Lower lobe of right lung (tissue), 2 donors: ENCODE results near the gene TNF. TPM values are rescaled to one million over a fixed set of nuclear protein-coding genes. Genes with fewer than 3 reads are reported as not detected.

ENCODE experiments used
- ATAC-seq, 2 donors: fragments of 200-7000 bp; cut with Tn5 transposase; one replicate each; pipeline ENCODE4 v1.9.1; 2020 to 2022; ENCODE audit warnings: mild to moderate bottlenecking in 2 of 2, moderate library complexity in 2 of 2
- DNase-seq: peaks from one replicate; pipeline ENCODE4 v3.0.0-alpha.2; 2020
- H3K27ac ChIP-seq: fragments of 200-600 bp; one replicate; pipeline ENCODE4 v1.8.0; 2022
- H3K27me3 ChIP-seq: fragments of 200-600 bp; one replicate; pipeline ENCODE4 v1.8.0; 2022; ENCODE audit warnings: low read depth
- H3K36me3 ChIP-seq: fragments of 200-600 bp; one replicate; pipeline ENCODE4 v1.8.0; 2022; ENCODE audit warnings: mild to moderate bottlenecking
- H3K4me1 ChIP-seq: fragments of 200-600 bp; one replicate; pipeline ENCODE4 v1.8.0; 2022
- H3K4me3 ChIP-seq: fragments of 200-600 bp; one replicate; pipeline ENCODE4 v1.8.0; 2022; ENCODE audit warnings: mild to moderate bottlenecking
- H3K9me3 ChIP-seq: fragments of 200-600 bp; one replicate; pipeline ENCODE4 v1.8.0; 2022
- CTCF ChIP-seq: fragments of 200-600 bp; IDR thresholded peaks from one replicate; pipeline ENCODE4 v1.8.0; 2022; ENCODE audit warnings: antibody characterized with exemption, mild to moderate bottlenecking
- intact Hi-C: fragments of 100-400 bp; cut with DNase I; formaldehyde crosslinking; loops from one replicate; pipeline ENCODE4 v1.11.0; 2022
- total RNA-seq: library from RNA; stranded (reverse); fragmentation: NEBNext Ultra II Directional; extraction: Animal tissue kit (Norgen Biotek cat#: 25700); gene quantifications from one replicate; pipeline ENCODE4 v1.2.1, GENCODE V29; 2021
- donor health status: DM: no; HTN: yes; CAD: no; lungs with severe emphysema.

TNF gene
- total RNA-seq, 1 donor from 2014 or later = 4.5 TPM

- no peaks in the 10 kb centered on the region for H3K36me3 ChIP-seq
- ATAC-seq (peak; percentile 66 to 79), DNase-seq (peak; percentile 68)
- no peaks in the 10 kb centered on the region for H3K27me3 ChIP-seq
- peaks cover 5% of the 10 kb centered on the region for H3K4me1 ChIP-seq
- H3K4me3 ChIP-seq = peak overlapping the region; percentile 42
- H3K27ac ChIP-seq = peak overlapping the region; percentile 56
- TF ChIP-seq CTCF = no peak
- intact Hi-C loops = no loop called here
- no peaks in the 10 kb centered on the region for H3K9me3 ChIP-seq
Observed at GRCh38 chr6:31614075-31614619, 38.8 kb downstream of the TNF start.

GRCh38 chr6:31614684-31615578 lies 39.6 kb downstream of the TNF start, which contains the start of gene AIF1:
Gene AIF1, plus strand, starts transcription at chr6:31615234. Its CDS starts 96 bp downstream, at chr6:31615330.
- ATAC-seq (peak; percentile 20 to 40), DNase-seq (no peak)
- TF ChIP-seq CTCF = no peak
- Histone ChIP-seq H3K4me1 (peaks cover 11% of the 10 kb centered on the region), H3K27me3 (no peaks in the 10 kb centered on the region), H3K36me3 (no peaks in the 10 kb centered on the region), H3K27ac (peak within 1 kb of the TSS; percentile 56), H3K9me3 (no peaks in the 10 kb centered on the region), H3K4me3 (peak within 1 kb of the TSS; percentile 42)
- intact Hi-C loops = no loop called here

DNA sequence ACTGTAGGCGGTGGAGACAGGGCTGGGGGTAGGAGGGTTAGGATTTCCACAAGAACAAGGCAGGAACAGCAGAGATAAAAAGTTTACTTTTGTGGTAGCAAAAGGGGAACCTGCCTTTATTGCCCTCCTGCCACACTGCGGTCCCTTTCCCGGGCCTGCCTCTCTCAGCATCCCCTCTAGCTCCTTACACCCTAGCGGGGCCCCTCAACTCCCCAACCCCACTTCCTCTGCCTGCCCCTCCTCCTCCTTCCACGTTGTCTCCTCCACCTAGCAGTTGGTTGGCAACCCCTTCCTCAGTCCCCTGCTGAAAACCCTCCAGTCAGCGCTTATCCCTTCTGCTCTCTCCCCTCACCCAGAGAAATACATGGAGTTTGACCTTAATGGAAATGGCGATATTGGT lies 40.4 kb downstream of the TNF start:
- Histone ChIP-seq H3K4me1 (peaks cover 11% of the 10 kb centered on the region), H3K27me3 (no peaks in the 10 kb centered on the region), H3K36me3 (no peaks in the 10 kb centered on the region), H3K4me3 (peak overlapping the region; percentile 42), H3K27ac (peak overlapping the region; percentile 56), H3K9me3 (no peaks in the 10 kb centered on the region)
- DNase-seq (no peak), ATAC-seq (no peak)
- intact Hi-C loops = no loop called here
- TF ChIP-seq CTCF = no peak

- Histone ChIP-seq H3K9me3 (no peaks in the 10 kb centered on the region), H3K4me1 (peaks cover 18% of the 10 kb centered on the region), H3K27ac (no peak overlapping the region), H3K4me3 (no peak overlapping the region), H3K27me3 (no peaks in the 10 kb centered on the region), H3K36me3 (no peaks in the 10 kb centered on the region)
- intact Hi-C loops = no loop called here
- ATAC-seq (no peak), DNase-seq (no peak)
- no peak for TF ChIP-seq CTCF
Observed at GRCh38 chr6:31617010-31617409, 41.6 kb downstream of the TNF start.

DNA sequence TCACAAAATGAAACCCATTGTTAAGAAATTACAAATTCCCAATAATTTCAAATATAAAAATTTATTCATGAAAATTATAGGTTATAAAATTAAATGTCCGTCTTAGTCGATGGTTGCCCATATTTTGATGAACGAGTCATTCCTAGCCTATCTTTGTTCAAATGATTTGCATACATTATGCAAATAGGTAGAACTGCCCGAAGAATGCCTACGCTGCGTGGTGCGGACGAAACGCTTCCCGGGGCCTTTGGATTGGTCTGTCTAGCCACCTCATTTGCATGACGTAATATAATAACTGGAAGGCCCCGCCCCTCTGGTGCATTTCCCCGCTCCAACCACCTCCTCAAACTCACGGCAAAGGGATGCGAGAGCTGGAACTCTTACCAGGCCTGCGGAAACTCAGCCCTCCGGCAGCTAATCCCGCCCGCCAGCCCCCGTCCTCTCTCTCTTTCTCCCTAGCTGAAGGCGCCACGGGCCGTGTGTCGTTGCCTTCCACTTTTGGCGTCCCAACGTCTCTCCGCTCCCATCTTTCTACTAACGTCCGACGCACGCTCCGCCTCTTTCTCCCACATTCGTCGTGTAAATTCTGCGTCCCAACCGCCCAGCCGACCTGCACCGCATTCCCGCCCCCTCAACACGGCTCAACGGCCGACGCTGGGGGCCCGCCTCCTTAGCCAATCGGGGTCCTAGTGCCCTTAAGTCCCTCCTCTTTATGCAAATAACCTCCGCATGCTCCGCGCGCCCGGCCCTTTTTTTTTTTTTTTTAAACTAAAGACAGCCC lies 44.6 kb downstream of the TNF start:
- Histone ChIP-seq H3K4me3 (peak overlapping the region; percentile 80), H3K27ac (peak overlapping the region; percentile 97), H3K9me3 (no peaks in the 10 kb centered on the region), H3K4me1 (peaks cover 22% of the 10 kb centered on the region), H3K36me3 (peaks cover 28% of the 10 kb centered on the region), H3K27me3 (no peaks in the 10 kb centered on the region)
- TF ChIP-seq CTCF = no peak
- peak; percentile 96 for ATAC-seq
- peak; percentile 99 for DNase-seq
- intact Hi-C loops = no loop called here
